ENCODE measurements around the gene DPH7. TPM values are rescaled to one million over a fixed set of nuclear protein-coding genes. Genes with fewer than 3 reads are reported as not detected.
"Not testable (repeated sequence)": the region's sequence is repeated elsewhere in the genome, so short reads cannot be mapped to it uniquely, and the experiment has no call there.

DPH7 gene
- total and polyA plus RNA-seq, 4 donors, result 9.9 to 94.0 (median 30.2) TPM

DNA sequence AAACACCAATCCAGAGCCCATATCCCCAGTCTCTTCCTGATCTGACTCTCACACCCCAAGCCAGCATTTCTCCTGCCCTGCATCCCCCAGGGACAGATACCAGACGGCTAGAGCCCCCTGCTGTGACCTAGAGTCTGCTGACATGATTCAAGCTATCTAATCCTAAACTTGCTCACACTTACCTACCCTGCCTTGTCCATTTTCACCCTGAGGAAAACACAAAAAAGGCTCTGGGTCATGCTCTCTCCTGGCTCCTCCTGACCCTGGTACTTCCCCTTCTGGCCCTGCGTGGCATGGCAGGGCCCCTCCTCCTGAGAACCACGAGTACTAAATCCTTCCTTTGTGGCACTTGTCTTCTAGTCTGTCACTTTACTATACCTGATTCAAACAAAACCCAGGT, 23.9 kb upstream of the DPH7 start:
- ATAC-seq (ENCODE audit: low FRiP score) (no peak), DNase-seq (no peak)
- Histone ChIP-seq H3K9me3 (ENCODE audit: control insufficient read depth, low read length) (no peaks in the 10 kb centered on the region), H3K27me3 (ENCODE audit: control insufficient read depth in 1 of 2, insufficient read depth in 2 of 2, low read length in 1 of 2) (no peaks in the 10 kb centered on the region), H3K4me1 (ENCODE audit: control insufficient read depth in 1 of 2, insufficient read depth in 2 of 2, low read length in 2 of 2) (no peaks in the 10 kb centered on the region), H3K4me3 (ENCODE audit: low read length in 2 of 2) (no peak overlapping the region), H3K36me3 (ENCODE audit: control insufficient read depth in 1 of 2, insufficient read depth in 2 of 2, low read length in 1 of 2) (no peaks in the 10 kb centered on the region), H3K27ac (ENCODE audit: low read depth in 1 of 2, low read length in 2 of 2) (no peak overlapping the region)
- intact Hi-C loops (cut with DNase I), result loop anchor here in 1 of 2 donors (10.0 kb wide), 1 partner anchor 48 kb away; the partner anchor contains the start of genes MRPL41 and PNPLA7
- WGBS, 2 donors, result 10 to 11% methylated on average over 3 of the region's 3 CpGs

DNA sequence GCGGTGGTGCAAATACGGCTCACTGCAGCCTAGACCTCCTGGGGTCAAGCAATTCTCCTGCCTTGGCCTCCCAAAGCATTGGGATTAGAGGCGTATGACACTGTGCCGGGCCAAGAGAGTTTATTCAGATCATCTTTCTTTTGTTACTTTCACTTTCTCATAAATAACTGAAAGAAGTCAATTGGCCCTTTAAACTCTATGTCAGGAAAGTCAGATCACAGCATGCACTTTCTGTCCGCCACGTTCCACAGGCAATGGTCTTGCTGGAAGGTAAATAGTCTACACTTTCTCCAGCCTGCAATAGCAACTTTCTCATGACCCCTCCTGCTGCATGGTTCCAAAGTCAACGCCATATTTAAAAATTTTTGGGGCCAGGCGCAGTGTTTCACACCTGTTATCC, 20.2 kb upstream of the DPH7 start:
- Histone ChIP-seq H3K4me1 (ENCODE audit: control insufficient read depth in 1 of 2, insufficient read depth in 2 of 2, low read length in 2 of 2) (no peaks in the 10 kb centered on the region), H3K27ac (ENCODE audit: low read depth in 1 of 2, low read length in 2 of 2) (no peak overlapping the region), H3K4me3 (ENCODE audit: low read length in 2 of 2) (no peak overlapping the region), H3K9me3 (ENCODE audit: control insufficient read depth, low read length) (no peaks in the 10 kb centered on the region), H3K27me3 (ENCODE audit: control insufficient read depth in 1 of 2, insufficient read depth in 2 of 2, low read length in 1 of 2) (no peaks in the 10 kb centered on the region), H3K36me3 (ENCODE audit: control insufficient read depth in 1 of 2, insufficient read depth in 2 of 2, low read length in 1 of 2) (no peaks in the 10 kb centered on the region)
- DNase-seq (no peak), ATAC-seq (ENCODE audit: low FRiP score) (no peak)
- WGBS, 2 donors, result 77 to 79% methylated on average over 8 of the region's 8 CpGs
- intact Hi-C loops (cut with DNase I), result no loop called here

DNA sequence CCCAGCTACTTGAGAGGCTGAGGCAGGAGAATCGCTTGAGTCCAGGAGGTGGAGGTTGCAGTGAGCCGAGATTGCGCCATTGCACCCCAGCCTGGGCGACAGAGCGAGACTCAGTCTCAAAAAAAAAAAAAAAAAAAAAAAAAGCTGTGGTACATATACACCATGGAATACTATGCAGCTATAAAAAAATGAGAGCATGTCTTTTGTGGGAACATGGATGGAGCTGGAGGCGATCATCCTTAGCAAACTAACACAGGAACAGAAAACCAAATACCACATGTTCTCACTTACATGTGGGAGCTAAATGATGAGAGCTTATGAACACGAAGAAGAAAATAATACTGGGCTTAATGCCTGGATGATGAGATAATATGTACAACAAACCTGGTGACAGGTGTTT, 17.9 kb upstream of the DPH7 start:
- H3K4me1 ChIP-seq (ENCODE audit: control insufficient read depth in 1 of 2, insufficient read depth in 2 of 2, low read length in 2 of 2); intact Hi-C loops (cut with DNase I); H3K27me3 ChIP-seq (ENCODE audit: control insufficient read depth in 1 of 2, insufficient read depth in 2 of 2, low read length in 1 of 2); H3K27ac ChIP-seq (ENCODE audit: low read depth in 1 of 2, low read length in 2 of 2); H3K36me3 ChIP-seq (ENCODE audit: control insufficient read depth in 1 of 2, insufficient read depth in 2 of 2, low read length in 1 of 2); ATAC-seq (ENCODE audit: low FRiP score); H3K9me3 ChIP-seq (ENCODE audit: control insufficient read depth, low read length); H3K4me3 ChIP-seq (ENCODE audit: low read length in 2 of 2); DNase-seq: not testable (repeated sequence)
- 86 to 95% methylated on average over 7 of the region's 7 CpGs for WGBS, 2 donors

DNA sequence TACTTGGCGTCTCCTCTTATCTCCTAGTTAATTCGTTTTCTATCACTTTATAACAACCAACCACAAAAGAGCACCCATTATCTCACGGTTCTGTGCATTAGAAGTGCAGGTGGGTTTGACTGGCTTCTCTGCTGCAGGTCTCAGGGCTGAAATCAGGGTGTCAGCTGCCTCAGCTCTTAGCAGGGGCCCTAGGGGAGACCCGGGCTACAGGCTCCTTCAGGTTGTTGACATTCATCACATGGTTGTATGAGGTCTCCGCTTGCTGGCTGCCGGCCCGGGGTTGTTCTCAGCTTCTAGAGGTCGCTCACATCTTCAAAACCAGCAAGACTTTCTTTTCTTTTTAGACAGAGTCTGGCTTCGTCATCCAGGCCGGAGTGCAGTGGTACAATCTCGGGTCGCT, 14.5 kb upstream of the DPH7 start:
- WGBS, 2 donors, result 66 to 67% methylated on average over 12 of the region's 12 CpGs
- ATAC-seq (ENCODE audit: low FRiP score) (no peak), DNase-seq (no peak)
- Histone ChIP-seq H3K4me3 (ENCODE audit: low read length in 2 of 2) (no peak overlapping the region), H3K36me3 (ENCODE audit: control insufficient read depth in 1 of 2, insufficient read depth in 2 of 2, low read length in 1 of 2) (no peaks in the 10 kb centered on the region), H3K27ac (ENCODE audit: low read depth in 1 of 2, low read length in 2 of 2) (no peak overlapping the region), H3K27me3 (ENCODE audit: control insufficient read depth in 1 of 2, insufficient read depth in 2 of 2, low read length in 1 of 2) (no peaks in the 10 kb centered on the region), H3K9me3 (ENCODE audit: control insufficient read depth, low read length) (no peaks in the 10 kb centered on the region), H3K4me1 (ENCODE audit: control insufficient read depth in 1 of 2, insufficient read depth in 2 of 2, low read length in 2 of 2) (no peaks in the 10 kb centered on the region)
- intact Hi-C loops (cut with DNase I), result no loop called here

DNA sequence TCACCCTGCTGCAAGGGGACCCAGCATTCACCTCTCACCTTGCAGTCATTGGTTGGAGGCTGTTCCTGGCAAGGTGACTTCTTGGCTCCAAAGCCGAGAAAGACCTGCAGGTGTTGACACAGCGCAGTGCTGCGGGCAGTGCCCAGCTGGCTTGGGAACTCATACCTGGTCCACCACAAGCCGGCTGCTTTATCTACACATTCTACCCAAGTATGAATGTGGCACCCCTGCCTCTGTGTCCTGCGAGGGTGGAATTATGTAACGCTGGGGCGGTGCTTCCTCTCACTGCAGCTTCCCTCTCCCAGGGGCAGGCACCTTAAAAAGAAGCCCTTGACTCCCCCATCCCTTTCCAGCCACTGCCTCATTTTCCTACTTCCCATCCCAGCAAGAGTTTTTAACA, 14.0 kb upstream of the DPH7 start:
- WGBS, 2 donors, result 83 to 87% methylated on average over 7 of the region's 7 CpGs

DNA sequence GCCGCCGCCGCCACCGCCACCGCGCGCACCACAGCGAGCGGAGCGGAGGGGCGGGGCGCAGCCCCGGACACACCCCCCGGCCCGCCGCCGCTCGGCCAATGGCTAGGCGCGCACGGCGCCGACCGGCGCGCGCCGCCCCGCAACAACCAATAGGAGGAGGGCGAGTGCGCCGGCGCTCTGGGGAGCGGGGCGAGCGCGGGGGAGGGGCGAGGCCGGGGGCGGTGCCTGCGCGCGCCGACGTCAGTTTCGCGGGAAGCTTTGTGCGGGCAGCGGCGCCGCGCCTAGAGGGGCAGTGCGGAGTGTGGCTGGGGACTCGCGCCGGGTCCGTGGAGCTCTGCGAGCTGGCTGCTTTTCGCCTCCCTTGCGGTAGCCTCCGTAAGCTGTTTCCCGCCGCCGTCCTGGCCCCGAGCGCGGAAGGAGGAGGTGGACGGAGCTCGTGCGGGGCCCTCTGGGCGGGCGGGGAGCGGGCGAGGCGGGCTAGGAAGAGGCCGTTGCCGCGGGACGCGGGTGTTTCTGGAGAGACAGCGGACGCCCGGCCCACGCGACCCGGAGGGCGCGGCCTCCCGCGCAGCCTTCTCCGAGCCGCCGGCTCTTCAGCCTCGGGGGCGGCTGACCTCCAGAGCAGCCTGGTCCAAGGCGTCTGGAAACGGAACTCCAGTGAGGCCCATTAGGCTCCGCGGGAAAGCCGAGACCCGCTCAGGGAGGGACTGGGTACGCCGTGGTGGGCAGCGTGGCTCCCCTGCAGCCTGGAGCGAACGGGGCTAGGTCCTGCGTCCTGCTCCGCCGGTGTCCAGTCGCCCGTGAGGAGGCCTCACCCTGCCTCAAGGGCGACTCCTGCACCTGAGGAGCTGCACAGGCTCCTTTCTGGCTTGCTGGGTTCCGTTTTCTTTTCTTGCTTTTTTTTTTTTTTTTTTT, 12.0 kb upstream of the DPH7 start, which contains the start of gene ZMYND19:
TSS of gene ZMYND19 (minus strand) at position 44 of the 915 bp plus-strand sequence. CDS start 249 bp downstream, outside the sequence.
- intact Hi-C loops (cut with DNase I), result no loop called here
- no peaks in the 10 kb centered on the region for H3K27me3 ChIP-seq (ENCODE audit: control insufficient read depth in 1 of 2, insufficient read depth in 2 of 2, low read length in 1 of 2)
- no peaks in the 10 kb centered on the region for H3K9me3 ChIP-seq (ENCODE audit: control insufficient read depth, low read length)
- H3K27ac ChIP-seq (ENCODE audit: low read depth in 1 of 2, low read length in 2 of 2), result no peak within 1 kb of the TSS
- DNase-seq (peak; percentile 93 to 96), ATAC-seq (ENCODE audit: low FRiP score) (peak; percentile 99)
- H3K4me1 ChIP-seq (ENCODE audit: control insufficient read depth in 1 of 2, insufficient read depth in 2 of 2, low read length in 2 of 2), result no peaks in the 10 kb centered on the region
- 1 to 3% methylated on average over 44 to 113 of the region's 113 CpGs for WGBS, 2 donors
- peak within 1 kb of the TSS; percentile 79 to 89 for H3K4me3 ChIP-seq (ENCODE audit: low read length in 2 of 2)
- no peaks in the 10 kb centered on the region for H3K36me3 ChIP-seq (ENCODE audit: control insufficient read depth in 1 of 2, insufficient read depth in 2 of 2, low read length in 1 of 2)

More for the DNA sequence above, 14.0 kb upstream of the DPH7 start:
- no peak for DNase-seq
- Histone ChIP-seq H3K4me3 (ENCODE audit: low read length in 2 of 2) (no peak overlapping the region), H3K27me3 (ENCODE audit: control insufficient read depth in 1 of 2, insufficient read depth in 2 of 2, low read length in 1 of 2) (no peaks in the 10 kb centered on the region), H3K9me3 (ENCODE audit: control insufficient read depth, low read length) (no peaks in the 10 kb centered on the region), H3K36me3 (ENCODE audit: control insufficient read depth in 1 of 2, insufficient read depth in 2 of 2, low read length in 1 of 2) (no peaks in the 10 kb centered on the region), H3K4me1 (ENCODE audit: control insufficient read depth in 1 of 2, insufficient read depth in 2 of 2, low read length in 2 of 2) (no peaks in the 10 kb centered on the region), H3K27ac (ENCODE audit: low read depth in 1 of 2, low read length in 2 of 2) (no peak overlapping the region)
- intact Hi-C loops (cut with DNase I), result no loop called here
- no peak for ATAC-seq (ENCODE audit: low FRiP score)

DNA sequence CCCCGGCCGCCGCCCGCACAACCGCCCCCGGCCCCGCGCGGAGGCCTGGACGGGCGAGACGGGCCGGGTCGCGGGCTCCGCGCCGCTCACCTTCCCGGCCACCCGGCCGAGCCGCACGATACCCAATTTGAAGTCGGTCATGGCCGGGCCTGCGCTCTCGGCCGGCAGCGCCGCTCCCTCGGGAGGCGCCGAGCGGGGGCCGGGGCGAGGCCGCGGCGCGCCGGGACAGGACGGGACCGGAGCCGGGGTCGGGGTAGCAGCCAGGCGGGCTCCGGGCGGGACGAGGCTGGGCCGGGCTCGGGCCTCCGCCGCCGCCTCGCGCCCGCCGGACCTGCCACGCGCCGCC, 11.4 kb upstream of the DPH7 start:
- 1 to 5% methylated on average over 4 to 61 of the region's 61 CpGs for WGBS, 2 donors
- H3K27ac ChIP-seq (ENCODE audit: low read depth in 1 of 2, low read length in 2 of 2), result no peak overlapping the region
- no peak for ATAC-seq (ENCODE audit: low FRiP score)

DNA sequence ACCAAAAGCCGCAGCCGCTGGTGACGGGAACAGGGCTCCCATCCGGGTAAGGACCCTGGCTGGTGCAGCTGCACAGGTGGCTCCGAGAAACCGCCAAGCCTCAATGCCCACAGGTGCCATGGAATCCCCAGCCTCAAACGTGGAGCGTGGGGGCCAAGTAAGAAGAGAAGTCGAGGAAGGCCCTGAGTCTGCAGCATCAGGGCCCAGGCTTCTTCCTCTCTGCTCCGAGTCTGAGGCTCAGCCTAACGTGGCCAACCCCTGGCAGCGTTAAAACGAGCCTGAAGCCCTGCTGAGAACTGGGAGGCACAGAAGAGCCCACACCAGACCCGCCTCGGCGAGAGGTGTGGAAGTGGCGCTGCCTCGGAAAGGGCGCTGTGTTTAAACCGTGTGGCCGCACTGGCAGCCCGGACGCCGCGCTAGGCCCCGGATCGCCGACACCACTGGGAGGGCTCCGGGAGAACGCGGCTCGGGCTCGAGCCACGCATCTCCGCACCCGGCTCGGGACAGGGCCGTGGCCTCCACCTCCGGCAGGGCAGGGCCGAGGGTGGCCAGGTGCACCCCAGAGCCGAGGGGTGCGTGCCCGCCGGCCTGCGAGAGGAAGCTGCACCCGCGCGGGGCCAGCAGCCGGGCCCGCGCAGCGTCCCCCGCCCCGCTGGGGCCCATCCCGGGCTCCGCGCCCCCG, 10.9 kb upstream of the DPH7 start:
- Histone ChIP-seq H3K36me3 (ENCODE audit: control insufficient read depth in 1 of 2, insufficient read depth in 2 of 2, low read length in 1 of 2) (no peaks in the 10 kb centered on the region), H3K27me3 (ENCODE audit: control insufficient read depth in 1 of 2, insufficient read depth in 2 of 2, low read length in 1 of 2) (no peaks in the 10 kb centered on the region), H3K27ac (ENCODE audit: low read depth in 1 of 2, low read length in 2 of 2) (no peak overlapping the region), H3K9me3 (ENCODE audit: control insufficient read depth, low read length) (no peaks in the 10 kb centered on the region), H3K4me1 (ENCODE audit: control insufficient read depth in 1 of 2, insufficient read depth in 2 of 2, low read length in 2 of 2) (no peaks in the 10 kb centered on the region), H3K4me3 (ENCODE audit: low read length in 2 of 2) (peak overlapping the region; percentile 79 to 89)
- ATAC-seq (ENCODE audit: low FRiP score), result no peak
- intact Hi-C loops (cut with DNase I), result no loop called here
- WGBS, 2 donors, result 9% methylated on average over 55 to 58 of the region's 58 CpGs
- DNase-seq, result peak in 1 of 2 donors; percentile 81

More for the DNA sequence above, 11.4 kb upstream of the DPH7 start:
- Histone ChIP-seq H3K4me1 (ENCODE audit: control insufficient read depth in 1 of 2, insufficient read depth in 2 of 2, low read length in 2 of 2) (no peaks in the 10 kb centered on the region), H3K27me3 (ENCODE audit: control insufficient read depth in 1 of 2, insufficient read depth in 2 of 2, low read length in 1 of 2) (no peaks in the 10 kb centered on the region), H3K36me3 (ENCODE audit: control insufficient read depth in 1 of 2, insufficient read depth in 2 of 2, low read length in 1 of 2) (no peaks in the 10 kb centered on the region), H3K9me3 (ENCODE audit: control insufficient read depth, low read length) (no peaks in the 10 kb centered on the region), H3K4me3 (ENCODE audit: low read length in 2 of 2) (peak overlapping the region; percentile 79 to 89)
- intact Hi-C loops (cut with DNase I), result no loop called here
- no peak for DNase-seq

Measured in aorta (tissue), 5 donors.